ENCODE results near the gene CELF2.

The CELF2 gene

DNA sequence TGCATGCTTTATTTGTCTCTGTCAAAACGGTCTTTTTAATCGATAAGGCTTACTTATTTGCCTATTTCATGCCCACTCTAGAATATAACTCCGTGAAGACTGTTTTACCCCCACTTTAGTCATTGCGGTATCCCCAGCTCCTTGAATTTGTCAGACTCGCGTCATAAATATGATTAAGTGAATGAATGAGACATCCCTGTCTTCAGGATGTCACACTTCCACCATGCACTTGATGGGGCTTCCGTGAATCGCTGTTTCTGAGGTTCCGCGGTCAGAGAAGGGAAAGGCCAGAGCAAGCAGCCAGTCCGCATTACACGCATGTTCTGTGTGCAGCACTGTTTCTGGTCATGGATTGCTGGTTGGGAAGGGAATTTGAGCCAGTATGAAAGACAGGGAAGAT lies 138.8 kb downstream of the CELF2 start:
- DNase-seq (ENCODE audit: low read depth), result peak; percentile 27

DNA sequence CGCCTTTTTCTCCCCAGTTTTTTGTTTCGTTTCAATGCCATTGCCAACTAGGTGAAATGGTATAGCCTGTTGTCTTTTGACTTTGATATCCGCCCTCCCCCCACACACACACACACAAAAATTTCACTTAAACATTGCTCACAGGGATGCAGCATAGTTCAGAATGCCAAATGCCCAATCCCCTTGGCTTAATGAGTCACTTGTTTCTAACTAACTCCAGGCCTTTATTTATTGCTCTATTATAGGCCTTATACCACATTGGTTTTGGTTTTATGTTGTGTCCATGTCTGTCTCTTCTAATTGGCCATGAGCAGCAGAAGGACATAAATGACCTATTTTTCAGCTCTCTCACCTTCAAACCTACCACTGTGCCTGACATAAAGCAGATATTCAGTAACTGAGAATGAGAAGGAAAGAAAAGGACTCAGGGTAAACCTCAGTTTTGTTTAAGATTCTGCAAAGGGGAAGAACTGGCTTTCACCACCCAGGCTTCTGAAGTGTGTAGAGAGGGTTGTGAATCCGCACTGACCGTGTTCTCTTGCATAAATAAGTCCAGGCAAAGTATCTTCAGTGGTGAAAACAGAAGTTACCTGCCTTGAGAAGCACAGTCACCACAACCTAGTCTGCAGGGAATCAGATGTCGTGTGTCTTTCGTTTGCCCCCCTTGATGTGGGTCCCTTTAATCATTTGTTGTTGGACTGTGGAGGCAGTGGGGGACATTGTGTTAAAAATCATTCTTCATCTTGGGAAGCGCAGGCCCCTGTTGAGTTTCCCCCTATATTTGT lies 139.8 kb downstream of the CELF2 start:
- no peak for DNase-seq (ENCODE audit: low read depth)

DNA sequence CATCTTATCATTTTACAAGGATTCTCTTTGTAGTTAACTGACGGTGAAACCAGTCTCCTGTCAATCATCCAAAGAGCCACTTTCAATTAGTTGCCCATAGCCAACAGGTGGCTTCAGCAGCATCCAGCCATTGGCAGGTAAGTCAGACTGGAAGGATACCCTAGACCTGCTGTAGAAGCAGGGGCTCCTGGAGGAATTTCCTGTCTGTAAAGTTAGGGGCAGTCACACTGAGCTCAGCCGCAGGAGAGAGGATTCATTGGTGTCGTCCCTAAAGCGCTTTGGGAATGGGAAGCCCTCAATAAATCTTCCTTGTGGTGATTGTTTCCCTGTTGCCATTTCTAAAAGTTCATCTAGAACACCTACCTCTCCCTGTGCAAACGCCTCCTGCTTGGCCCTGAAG lies 140.4 kb downstream of the CELF2 start:
- no peak for DNase-seq (ENCODE audit: low read depth)

DNA sequence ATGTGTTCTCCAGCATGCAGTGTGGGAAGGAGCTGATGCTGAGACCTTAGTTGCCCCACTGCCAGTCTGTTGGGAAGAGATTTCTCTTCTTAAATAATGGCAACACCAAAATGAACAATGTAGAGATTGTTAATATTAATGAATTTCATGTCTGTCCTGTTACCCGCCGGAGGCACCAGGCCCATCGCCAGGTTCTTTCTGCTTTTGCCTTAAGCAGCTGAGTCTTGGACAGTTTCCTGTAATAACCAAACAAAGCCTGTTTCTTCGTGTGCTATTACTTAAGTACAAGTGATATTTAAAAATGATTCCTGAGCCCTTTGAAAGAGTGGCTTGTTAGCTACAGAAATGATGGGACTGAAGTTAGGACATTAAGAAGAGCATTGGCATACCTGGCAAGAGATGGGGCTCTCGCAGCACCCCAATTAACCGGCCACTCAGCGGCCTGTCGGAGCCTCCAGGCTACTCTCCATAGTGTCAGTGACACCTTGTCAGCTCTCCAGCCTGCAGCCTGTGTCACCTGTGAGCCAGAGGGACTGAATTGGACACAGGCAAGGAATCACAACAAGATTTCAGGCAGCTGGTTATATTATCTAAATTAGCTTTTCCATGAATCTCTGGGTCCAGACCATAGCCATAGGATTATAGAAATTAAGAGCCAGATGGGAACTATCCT lies 142.0 kb downstream of the CELF2 start:
- DNase-seq (ENCODE audit: low read depth), result no peak

DNA sequence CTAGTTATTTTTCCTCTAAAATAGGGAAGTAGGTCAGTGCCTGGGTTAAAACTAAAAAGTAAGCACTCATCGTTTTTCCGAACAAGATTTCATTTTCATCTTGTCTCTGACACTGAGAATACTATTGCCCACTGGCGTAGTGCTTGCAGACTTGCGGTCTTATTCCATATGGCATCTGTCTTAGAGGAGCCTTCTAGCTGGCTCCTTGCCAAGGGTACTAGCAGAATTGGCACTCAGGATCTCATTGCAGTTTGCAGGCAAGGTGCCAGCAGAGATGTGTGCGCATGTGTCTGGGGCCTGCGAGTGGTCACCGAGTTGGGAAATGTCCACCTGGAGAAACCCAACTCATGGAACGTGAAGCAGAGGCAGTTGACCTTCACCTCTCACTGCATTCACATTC lies 143.4 kb downstream of the CELF2 start:
- DNase-seq (ENCODE audit: low read depth), result no peak

DNA sequence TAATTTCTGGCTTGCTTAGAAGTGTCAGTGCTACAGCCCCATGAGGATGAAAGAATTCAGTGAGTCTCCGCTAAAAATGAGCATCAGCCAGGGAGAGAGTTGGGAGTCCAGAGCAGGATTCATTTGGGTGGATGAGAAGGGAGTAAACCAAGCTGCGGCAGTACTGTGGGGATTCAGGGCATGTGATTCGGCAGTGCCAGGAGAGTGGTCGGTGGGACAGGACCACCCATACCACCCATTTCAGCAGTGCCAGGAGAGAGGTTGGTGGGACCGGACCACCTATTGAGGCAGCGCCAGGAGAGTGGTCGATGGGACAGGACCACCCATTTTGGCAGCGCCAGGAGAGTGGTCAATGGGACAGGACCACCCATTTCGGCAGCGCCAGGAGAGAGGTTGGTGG lies 144.2 kb downstream of the CELF2 start:
- no peak for DNase-seq (ENCODE audit: low read depth)

DNA sequence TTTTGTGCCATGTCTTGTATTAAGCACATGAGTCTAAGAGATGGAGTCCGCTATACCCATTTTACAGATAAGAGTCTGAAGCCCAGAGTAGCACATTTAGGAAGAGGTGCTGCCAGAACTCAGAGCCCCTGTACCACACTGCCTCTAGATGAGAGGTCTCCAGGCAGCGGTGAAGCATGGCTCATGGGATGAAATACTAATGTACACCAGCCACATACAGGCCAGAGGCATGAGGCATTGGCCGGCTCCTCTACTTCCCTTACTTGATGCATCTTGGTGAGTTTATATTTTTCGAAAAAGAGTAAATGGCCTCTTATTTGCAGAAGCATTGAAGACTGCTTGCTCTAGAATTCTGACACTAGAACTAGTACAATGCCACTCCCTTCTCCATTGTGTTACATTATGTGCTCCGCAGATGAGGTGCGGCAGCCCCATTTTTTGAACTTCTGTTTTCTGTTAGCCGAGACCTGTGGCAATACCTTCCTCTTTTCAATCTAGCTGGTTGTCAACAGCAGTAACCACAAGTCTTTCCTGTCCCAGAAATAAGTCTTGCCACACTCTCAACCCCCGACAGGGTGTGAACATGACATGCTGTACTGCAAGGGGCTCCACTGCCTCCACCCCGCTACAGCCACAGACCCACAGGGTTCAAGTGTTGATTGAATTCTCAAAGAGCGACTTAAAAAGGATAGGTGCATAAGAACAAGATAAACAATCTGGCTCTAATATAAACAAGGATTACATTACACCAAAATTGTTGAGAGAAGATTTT lies 145.3 kb downstream of the CELF2 start:
- peak; percentile 73 for DNase-seq (ENCODE audit: low read depth)

DNA sequence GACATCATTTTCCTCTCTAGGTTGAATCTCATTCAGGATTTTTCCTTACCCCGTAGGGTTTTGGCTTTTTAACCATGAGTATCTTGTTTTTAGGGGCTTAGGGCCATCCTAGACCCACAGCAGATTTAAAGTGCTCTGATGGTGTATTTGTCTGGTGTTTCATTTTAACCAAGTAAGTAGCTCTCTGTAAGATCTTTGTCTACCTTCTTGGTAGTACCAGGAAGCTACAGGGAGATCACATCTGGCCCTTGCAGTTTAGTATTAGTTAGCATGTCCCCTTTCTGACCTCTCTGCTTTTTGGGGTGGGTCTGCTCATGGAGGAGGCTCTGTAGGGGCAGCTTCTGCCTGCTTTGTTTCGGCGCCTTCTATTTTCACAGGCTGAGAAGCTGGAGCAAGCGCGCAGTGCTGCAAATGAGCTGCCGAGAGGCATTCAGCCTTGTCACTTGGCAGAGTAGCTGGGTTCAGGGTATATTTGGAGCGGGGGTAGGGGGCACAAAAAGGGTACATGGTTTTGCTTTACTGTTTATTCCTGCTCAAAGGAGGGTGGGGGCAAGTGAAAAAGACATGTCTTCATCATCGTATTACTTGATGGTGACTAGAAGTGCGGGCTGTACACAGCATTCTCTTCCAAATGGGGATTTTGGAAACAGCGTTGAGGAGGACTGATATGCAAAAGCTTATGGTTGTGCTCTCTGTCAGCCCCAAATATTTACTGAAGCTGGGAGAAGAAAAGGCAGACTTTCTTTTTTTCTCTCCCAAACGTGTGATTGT lies 146.3 kb downstream of the CELF2 start:
- DNase-seq (ENCODE audit: low read depth), result no peak

DNA sequence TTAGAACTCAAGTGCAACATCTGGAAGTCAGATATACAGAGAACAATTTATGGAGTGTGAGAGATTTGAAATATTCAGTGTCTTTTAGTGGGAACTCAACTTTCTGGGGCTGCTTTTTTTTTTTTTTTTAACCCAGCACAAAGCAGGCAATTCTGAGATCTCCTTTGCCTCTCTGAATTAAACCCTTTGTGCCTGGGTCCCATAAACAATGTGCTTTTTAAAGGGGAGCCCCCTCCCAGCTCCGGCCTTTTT lies 146.8 kb downstream of the CELF2 start:
- DNase-seq (ENCODE audit: low read depth), result no peak

DNA sequence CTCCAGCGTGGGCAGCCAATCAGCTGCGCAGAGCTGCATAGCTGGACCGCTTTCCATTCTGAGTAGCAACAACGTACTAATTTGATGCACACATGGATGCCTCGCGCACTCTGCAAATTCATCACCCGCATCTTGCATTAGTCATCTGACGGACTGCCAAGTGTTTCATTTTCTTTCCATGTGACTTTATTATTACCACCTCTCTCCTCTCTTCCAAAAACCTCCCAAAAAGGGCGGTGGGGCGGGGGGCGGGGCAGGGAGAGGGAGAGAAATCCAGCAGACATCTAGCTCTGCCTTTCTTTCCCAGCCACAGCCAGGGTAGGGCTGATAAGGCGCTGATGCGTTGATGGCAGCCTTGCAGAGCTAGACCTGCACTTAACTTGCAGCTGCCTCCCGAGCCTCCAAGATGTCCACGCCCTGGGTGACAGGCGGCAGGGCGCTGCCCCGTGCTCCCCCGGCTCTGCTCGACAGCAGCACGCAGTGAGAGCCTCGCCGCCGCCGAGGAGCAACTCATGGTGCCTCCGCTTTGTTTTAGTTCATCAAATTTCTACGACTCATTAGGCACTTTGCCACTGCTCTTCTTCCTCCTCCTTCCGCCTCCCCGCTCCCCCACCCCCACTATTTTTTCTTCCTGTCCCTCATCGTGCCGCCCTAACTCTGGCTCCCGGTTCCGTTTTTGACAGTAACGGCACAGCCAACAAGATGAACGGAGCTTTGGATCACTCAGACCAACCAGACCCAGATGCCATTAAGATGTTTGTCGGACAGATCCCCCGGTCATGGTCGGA lies 147.3 kb downstream of the CELF2 start:
- DNase-seq (ENCODE audit: low read depth), result peak; percentile 46

DNA sequence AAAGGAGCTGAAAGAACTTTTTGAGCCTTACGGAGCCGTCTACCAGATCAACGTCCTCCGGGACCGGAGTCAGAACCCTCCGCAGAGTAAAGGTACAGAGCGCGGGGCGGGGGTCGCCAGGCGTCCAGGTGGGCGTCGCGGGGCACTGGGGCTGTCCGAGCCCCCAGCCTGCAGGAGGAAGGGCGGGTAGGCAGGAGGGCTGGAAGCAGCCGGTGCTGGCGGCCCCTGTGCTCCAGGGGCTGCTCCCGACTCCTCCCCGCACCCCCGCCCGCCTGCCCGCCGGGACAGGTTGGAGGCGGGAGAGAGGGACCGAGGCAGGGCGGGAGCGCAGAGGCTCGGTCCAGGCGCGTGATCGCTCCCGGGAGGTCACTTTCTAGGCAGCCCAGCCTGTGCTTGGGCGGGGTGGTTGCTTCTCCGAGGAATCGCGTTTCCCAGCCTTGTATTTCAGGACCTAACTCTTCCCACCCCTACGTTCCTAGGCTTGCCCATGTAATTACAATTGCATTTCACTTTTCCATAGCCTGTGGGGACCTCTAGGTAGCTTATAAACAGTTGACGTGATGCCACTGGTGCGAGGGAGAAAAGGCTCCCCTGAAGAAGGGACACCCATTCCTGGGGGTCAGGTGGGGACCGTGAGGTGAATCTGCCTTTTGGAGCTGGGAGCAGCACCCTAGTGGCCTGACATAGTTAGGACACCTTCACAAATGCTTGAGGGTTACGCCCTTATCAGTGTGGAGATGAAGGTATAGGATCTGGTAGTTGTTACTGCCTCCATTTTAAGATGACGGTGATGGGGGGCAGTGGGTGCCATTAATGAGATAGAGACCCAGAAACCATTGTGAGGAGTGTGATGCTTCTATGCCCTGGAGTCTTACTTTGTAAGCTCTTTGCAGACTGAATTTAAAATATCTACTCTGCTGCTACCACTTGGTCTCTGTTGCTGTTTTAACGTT lies 148.2 kb downstream of the CELF2 start:
- peak; percentile 54 for DNase-seq (ENCODE audit: low read depth)

DNA sequence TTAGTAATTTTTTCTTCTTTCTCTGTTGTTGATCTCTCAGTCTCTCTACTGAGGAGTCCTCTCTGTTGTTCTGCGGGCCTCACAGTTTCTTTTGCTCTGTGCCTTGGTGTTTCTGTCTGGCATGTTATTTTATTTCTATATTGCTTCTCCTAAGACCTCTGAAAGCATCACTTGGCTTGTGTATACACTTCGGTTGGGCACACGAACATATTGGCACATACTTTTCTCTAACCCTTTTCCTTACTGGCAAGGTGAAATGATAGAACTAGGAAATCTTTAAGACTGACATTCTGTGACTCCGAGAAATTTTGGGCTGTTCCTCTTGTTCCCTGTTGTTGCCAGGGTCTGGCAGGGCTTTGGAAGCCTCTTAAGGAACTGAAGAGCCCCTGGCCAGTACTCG lies 148.9 kb downstream of the CELF2 start:
- DNase-seq (ENCODE audit: low read depth), result no peak

DNA sequence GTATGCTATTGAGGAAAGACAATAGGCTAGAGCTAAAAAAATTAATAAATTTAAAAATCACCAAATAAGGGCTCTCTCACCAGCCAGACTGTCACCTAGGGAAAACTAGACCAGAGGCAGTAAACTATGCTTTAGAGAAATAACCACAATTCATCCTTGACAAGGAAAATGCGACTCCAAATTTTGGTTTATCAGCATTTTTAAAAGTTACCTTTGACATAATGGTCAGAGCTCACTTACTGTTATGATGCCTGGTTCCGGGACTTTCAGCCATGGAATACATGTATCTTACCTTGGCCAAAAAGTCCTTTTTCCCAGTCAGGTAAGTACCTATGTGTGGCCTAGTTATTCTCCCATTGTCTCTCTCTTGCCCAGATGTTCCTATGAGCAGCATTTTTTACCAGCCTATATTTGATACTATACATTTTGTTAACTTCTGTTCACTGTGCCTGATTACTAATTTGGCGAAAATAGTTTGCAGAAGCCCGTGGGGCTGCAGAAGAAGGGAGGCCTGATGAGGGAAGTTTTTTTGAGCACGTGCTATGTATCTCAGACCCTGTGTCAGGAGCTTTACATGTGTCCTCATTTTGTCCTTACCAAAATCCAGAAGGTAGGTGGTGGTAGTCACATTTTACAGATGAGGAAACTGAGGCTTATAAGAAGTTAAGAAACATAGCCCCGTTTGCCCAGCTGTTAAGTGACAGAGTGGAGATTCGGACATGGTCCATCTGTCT lies 149.7 kb downstream of the CELF2 start:
- DNase-seq (ENCODE audit: low read depth), result no peak

DNA sequence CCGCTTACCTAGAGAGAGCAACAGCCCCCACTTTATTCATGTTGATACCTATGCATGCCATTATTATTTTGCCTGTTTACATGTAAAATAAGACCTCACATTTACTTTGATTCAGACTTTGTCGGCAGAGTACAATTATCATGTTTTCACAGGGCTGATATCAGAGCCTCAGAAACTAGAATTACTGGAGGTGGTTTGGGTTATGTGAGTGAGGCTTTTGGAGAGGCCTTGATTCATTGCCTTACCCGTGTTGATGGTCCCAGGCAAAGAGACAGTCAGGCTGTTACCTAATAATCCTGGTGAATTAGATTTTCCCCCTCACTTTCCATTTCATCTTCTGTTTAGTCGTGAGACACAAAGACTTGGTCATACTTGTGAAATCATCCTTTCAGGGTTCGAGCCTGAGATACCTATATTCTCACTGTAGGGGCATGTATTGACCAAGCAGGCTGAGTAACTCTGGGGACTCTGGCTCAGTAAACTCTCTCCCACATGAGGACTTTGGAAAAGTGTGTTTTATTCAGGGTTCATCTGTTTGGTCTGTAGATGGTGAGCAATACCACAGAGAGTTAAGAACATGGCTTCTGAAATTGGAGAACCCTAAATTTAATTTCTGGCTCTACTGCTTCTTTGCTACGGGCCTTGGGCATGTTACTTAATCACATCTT lies 150.9 kb downstream of the CELF2 start:
- no peak for DNase-seq (ENCODE audit: low read depth)

DNA sequence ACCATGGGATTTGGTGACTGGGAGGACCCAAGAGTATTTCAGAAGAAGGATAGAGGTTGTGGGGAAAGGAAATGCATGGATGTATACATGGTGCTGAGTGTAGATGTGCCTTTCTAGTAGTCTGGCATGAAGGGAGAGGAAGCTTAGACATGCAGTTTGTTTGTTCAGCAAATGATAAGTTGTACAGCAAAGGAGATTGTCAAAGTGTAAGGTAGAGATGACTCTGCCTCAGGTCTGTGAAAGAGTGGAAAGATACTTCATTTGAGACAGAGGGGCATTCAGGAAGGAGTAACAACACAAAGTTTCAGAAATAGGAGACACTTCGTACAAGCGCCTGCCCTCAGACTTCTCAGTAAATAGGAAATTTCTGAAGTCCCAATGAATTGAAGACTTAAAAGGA lies 152.3 kb downstream of the CELF2 start:
- no peak for DNase-seq (ENCODE audit: low read depth)

DNA sequence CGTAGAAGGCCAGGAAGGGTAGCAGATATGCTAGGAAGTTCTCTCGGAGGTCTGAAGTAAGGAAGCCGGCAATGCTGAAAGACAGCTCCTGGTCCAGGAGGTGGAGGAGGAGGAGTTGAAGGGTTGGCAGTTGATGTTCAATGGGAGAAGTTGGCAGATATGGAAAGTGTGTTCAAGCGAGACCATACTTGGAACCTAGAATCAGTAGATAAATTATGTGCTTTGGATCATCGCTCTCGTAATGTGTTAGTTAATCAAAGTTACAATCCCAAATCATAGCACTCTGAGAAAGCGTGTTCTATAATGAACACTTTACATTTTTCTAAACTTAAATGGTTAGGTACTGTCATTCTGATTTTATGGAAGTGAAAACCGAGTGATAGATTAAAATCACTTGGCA lies 152.9 kb downstream of the CELF2 start:
- no peak for DNase-seq (ENCODE audit: low read depth)

DNA sequence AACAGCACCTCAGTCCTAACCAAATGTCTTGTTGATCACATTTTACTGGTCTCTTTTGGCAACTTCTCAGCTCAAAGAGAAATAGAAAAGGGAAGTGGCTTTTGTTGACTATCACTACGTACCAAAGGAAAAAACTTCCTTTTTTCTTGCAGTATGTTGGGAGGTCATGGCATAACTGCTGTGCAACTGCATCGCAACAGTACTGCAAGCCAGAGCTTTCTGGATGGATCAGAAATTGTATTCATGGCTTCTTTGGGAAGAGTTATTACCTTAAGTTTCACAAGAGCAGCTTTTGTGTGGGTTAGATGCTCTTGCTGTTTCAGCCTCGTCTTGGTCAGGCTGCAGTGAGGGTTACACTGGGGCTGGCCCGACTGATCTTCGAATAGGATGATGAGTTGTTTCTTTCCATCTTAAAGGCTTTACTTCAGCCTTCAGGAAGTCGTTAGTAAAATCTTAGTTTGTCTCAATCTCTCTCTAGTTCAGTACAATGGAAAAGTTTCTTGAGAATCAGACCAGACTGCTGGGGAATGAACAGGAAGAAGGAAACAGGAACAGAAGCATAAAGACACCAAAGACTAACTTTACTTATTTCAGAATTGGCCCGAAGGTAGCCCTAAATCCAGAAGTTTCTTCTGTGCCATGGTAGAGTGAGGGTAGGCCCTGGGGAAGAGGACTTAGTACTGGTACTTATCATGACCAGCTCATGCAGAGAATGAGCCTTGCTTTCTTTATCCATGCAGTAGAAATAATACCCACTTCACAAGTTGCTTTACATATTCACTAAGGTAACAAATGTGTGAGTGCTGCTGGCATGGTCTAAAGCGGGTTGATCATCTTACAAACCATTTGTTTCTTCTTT lies 153.6 kb downstream of the CELF2 start:
- no peak for DNase-seq (ENCODE audit: low read depth)

DNA sequence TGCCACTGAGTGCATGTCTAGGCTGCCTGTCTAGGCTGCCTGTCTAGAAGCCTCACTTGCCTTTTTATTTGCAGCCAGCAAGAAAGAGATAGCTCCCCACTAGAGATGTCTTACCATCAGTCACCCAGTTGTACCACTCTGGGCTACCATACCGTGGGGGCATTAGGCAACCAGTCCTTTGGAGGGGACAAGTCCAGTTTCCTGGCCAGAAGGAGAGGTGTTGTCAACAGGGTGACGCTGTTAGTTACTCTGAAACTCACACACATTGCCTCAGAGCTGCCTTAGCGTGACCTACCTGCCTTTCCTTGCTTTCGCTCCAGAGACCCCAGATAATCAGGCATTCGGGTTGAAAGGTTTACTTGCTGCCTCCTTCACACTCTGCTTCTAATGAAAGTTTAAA lies 155.4 kb downstream of the CELF2 start:
- no peak for DNase-seq (ENCODE audit: low read depth)
